ENCODE results near the gene CRACR2A. TPM values are rescaled to one million over a fixed set of nuclear protein-coding genes. Genes with fewer than 3 reads are reported as not detected.

Gene CRACR2A
- total RNA-seq, 2 experiments from 2014 or later = 33.2 to 33.5 TPM

DNA sequence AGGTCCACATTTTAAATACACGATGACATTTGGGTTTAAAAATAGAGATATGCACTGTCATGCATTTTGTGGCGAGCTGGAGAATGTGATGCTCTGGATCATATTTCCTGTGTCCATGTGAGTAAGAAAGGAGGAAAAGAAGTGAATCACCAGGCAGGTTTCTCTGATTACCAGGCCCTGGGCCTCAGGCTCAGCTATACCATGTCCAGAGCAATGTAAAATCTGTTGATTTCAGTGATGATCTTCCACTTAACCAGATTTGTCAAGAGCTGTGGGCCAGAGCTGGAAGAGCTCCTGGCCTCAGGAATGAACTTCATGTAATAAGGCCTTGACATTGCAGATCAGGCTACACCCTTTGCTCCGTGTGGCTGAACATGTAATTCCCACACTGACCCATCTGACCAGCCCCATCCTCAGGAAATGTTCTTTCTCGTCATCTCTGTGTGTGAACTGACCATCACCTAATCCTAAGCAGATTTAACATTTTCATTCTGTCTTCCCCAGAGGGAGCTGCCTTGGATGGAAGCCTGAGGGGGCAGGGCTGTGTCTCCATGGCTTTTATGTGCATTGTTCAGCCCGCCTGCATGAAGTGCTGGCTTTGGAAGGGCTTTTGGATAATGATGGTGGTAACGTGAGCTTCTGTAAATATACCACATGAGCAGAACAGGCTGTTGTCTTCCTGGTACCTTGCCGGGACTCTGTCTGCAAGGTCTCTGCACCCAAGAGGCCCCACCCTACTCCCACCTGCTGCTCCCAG, 54.5 kb downstream of the CRACR2A start:
- ChIA-PET CTCF (no interaction called here), POLR2A (no interaction called here)

DNA sequence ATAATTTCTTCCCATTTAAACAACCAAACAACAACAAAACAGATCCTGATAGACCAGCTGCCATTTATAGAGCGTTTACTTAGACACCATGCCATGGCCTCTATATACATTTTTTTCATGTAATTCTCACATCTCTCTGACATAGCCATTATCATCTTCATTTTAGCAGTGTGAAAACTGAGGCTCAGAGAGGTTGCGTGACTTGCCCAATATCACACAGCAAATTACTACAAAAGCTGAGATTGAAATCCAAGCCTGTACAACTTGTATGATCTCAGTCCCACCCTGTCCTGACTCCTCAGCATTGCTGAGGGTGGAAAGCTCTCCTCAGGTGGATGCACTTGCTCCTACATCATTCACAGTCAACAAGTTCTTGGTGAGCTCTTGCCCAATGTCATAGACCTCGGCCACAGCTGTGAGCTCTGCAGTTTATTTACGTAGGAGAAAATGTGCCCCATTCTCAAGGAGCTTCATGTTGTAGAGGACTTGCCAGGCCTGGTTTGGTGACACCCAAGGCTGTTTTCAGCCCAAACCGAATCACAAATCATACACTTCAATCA, 55.5 kb downstream of the CRACR2A start:
- ChIA-PET POLR2A (no interaction called here), CTCF (no interaction called here)

DNA sequence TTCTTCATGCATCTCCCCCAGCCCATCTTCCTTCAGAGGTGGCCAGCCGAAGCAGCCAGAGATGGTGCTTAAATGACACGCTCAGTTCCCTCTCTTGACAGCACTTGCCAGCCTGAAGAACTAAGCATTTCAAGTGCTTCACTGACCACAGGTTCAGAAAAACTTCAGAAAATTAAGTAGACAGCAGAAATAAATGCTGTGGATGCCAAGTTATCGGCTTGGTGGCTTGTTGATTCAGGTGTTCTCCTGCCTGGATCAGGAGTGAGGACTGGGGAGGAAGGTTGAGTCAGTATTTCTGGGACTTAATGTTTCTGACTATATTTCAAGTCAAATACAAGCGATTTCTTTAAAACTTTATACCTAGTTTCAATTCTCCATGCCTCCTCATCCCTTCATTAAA, 58.2 kb downstream of the CRACR2A start:
- ChIA-PET POLR2A (no interaction called here), CTCF (no interaction called here)

DNA sequence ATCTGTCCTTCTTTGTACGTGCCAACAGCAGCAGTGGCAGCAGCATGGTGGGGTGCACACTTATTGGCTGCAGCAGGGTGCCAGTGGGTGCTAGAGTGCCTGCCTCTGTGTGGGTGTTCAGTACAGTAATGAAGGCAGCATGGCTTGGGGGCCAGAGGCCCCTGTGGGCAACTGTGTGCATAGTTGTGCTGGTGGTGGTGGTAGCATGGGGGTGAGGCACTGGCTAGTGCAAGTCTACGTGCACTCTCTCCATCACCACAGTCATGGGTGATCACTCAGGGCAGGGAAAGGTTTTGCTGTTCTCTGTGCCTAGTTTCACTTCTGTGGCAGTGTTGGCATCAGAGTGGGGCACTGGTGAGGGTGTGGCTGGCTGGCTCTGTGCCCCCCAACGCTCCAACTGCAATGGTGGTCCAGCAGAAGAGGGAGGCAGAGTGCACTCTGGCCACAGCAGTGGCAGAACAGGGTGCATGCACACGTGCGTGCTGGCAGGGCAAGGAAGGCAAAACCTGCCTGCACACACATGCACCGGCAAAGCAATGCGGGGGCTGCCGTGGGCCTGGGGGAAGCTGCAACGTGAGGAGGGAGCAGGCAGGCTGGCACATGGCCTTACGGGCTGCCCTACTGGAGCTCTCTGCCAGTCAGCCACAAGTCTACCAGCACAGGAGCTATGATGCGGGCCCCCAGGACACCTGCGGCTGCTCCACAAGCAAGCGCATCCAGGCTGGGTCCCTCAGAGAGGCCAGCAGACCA, 60.1 kb downstream of the CRACR2A start:
- ChIA-PET CTCF (no interaction called here), POLR2A (no interaction called here)

DNA sequence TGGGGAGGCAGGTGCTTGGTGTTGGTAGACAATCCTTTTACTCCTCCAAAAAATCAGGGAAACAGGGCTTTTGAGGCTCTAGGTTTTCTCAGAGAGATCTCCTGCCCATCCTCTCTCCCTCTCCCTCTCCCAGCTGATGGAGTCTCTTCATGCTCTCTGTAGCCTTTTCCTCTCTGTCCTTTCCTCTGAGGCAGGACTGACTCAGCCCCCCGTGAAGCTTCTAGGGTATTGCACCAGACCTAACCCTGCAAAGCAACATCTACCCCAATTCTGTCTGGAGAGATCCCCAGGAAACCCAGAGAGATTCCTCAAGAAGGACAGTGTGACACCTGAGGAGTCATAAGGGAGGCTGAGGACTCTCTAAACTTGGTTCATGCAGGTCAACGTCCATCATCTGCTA, 66.4 kb downstream of the CRACR2A start:
- ChIA-PET POLR2A (no interaction called here), CTCF (interaction anchor here (0.7 to 1.1 kb wide), 2 partner anchors 14 to 102 kb away, joined by 3 read pairs; no protein-coding TSS in a partner anchor)

DNA sequence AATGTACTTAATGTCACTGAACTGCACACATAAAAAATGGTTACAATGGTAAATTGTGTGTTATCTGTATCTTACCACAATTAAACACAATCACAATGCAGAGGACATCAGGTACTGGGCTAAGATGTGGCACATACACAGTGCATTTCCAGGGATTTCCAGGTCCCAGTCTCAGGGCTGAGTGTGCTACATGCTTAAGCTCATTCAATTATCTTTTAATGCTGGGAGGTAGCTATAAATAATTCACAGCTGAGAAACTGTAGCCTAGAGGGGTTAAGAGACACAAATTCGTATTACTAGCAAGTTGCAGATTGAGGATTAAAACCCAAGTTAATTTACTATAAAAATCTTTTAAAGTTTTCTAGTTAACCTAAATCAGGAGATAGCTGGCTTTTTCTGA, 67.1 kb downstream of the CRACR2A start:
- ChIA-PET CTCF (interaction anchor here (0.7 to 1.1 kb wide), 2 partner anchors 13 to 101 kb away, joined by 3 read pairs; no protein-coding TSS in a partner anchor), POLR2A (no interaction called here)

DNA sequence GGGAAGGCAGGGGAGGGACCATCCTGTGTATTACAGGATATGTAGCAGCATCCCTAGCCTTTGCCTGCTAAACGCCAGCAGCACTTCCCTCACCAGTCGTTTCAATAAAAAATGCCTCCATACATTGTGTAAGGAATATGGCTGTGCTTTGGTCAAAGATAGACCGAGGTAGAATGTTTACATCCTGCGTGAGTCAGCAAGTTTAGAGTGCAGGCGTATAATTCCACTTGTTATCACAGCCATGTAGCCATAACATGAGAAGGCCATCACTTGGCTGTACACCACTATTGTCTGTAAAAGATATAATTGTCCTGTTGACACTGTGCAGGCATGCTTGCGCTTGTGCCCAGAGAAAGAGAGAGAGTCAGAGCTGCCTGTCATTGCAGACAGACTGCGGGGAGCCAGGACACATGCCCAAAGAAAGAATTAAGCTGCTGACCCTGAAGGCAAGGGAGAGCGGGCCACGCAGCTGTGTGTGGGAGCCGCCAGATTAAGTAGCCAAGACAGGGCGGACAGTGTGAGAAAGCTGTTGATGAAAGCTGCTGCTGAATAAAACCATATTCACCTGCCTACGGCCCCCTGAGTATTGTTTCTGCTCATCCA, 68.4 kb downstream of the CRACR2A start:
- ChIA-PET CTCF (no interaction called here), POLR2A (no interaction called here)

DNA sequence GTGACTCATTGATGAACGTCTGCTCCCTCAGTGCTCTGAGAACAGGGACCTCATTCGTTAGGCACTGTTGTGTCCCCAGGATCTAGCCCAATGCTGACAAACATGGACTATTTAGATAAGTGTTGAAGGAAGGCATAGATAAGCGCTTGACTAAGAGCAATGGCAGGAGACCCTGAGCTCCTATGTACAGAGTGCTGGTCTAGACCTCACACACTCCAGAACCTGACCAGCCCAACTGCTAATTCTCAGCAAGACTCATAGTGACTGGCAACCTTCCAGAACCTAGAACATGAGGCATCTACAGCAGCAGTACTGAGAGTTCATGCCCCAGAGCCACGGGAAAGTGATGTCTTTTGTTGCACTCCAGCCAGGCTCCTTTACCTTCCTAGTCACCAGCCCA, 69.2 kb downstream of the CRACR2A start:
- ChIA-PET CTCF (no interaction called here), POLR2A (no interaction called here)

DNA sequence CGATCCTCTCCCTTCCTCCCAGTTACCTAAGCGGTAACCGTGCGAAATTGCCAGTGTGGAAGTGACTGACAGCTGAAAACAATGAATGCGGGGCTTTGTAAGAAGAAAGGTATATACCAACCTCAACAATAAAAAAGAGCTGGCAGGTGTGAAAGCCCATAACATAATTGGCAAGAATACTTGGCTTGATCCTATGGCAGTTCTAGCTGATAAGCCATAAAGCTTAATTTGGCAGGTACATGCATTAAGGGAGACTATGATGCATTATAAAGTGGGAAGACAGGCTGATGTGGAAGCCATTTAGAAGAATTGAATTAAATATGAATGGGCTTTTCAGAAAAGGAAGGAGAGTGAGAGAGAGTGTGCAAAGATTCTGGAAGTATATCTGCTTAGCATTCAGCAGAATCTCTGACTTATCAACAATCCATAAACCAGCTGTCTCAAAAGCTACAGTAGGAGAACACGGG, 71.3 kb downstream of the CRACR2A start:
- POLR2A ChIA-PET = no interaction called here
- CTCF ChIA-PET = no interaction called here

DNA sequence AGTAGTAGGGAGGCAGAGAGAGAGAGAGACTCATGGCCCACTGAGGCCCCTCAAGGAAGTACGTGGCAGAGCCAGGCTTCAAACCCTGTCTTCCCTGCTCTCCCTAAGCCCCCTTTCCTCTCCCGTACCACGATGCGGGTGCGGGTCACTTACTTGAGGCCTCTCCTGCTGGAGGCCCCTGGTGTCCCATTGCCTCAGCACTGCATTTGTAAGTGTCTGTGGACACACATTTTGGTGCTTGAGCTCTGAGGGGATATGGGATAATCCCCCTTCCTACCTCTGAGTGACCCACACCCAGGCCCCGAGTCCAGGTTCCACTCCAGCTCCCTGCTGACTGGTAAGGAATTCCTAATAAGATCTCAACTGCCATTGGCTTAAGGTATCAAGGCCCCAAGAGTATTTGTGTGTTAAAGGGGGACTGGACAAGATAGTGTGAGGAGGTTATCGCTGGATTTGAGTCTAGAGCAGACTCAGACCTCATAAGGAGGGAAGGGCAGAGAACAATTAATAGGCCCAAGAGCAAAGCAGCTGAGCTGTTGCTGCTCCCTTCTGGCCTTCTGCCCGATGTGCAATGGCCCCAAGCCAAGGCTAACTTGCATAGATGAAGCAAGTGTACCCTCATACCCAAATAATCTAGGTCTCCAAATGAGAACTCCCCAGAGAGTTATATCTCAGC, 71.9 kb downstream of the CRACR2A start:
- POLR2A ChIA-PET = no interaction called here

DNA sequence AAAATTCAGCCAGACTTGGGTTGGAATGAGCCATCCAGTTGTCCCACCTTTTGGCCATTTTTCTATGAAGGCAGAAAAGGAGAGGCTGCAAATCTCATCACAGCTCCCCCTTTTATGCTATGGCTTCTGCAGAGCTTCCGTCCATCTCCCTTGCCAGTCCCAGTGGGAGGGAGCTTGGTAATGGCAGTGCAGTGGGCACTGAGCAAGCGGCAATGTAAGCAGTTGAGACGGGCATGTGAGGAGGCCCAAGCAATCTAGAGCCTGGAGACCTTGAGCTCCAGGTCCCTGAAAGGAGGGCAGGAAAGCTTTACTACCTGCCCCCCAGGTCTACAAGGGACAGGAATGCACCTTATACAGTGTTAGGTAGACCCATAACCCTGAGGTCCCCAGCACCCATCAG, 73.1 kb downstream of the CRACR2A start:
- POLR2A ChIA-PET = no interaction called here
- CTCF ChIA-PET = interaction anchor here (0.8 kb wide), 1 partner anchor 125 kb away, joined by 3 read pairs; no protein-coding TSS in a partner anchor

More for the DNA sequence above, 71.9 kb downstream of the CRACR2A start:
- CTCF ChIA-PET = no interaction called here

DNA sequence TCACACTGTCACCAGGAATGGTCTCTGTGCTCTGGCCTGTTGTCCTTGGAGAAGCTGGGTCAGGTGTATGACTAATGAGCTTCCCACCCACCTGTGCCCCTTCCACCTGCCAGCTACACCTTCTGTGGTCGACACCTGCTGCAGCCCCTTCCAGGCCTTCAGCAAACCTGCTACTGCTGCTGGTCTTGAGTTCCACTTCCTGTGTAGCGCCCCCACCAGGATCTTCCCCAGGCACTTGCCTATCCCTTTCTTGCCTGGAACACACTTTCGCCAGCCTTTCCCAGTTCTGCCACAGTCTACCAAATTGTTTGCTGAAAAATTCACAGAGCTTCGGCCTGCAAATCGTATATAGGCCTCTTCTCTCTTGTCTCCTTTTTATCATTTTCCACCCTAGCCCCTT, 75.3 kb downstream of the CRACR2A start:
- CTCF ChIA-PET = no interaction called here
- POLR2A ChIA-PET = no interaction called here

DNA sequence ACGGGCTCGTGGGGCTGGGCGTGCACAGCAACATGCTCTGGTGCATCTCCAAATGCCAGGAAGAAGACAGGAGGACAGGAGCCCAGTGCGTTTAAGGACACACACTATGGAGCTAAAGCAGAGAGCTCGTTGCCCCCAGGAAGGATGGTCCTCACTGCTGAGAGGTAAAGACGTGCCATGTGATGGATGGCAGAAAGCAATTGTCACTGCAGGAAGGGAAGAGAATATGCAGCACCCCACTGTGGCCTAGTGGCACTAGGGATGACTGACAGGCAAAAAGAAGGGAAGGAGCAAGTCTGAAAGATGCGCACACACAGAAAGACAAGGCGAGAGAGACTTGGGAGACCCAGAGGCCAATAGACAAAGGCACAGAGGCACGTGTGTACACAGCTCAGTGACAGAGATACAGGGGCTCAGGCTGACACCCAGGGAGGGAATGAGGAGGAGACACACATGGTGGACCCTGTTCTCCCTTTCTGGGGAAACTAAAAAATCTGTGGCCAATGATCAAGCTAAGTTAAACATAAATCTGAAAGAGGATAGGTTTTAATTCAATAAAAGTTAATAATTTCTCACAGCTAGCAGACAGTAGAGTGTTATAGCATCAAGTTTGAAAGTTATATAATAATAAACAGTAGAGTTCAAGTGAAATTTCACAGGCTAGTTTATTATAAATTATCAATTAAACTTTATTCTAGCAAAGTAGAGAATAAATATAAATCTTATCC, 78.8 kb downstream of the CRACR2A start:
- CTCF ChIA-PET = interaction anchor here (0.5 kb wide), 1 partner anchor 1171 kb away, joined by 3 read pairs; no protein-coding TSS in a partner anchor
- POLR2A ChIA-PET = no interaction called here

DNA sequence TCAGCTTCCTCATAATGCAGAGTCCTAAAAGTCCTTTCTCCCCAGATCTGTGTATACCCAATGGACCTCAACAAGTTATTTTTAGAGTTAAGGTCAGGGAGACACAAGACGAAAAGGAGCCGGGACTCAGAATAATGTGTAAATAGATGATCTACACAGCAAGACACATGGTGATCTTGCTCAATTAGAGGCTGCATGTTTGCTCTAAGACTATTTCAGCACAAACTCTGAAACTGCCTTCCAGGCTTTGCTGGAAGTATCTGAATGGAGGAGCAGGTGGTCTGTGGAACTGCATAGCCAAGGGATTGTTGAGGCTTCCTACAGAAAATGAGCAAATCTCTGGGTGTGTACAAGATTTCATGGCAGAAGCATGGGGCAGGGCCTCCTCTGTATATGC, 80.8 kb downstream of the CRACR2A start:
- ChIA-PET CTCF (interaction anchor here (0.5 kb wide), 1 partner anchor 14 kb away, joined by 3 read pairs; no protein-coding TSS in a partner anchor), POLR2A (no interaction called here)

DNA sequence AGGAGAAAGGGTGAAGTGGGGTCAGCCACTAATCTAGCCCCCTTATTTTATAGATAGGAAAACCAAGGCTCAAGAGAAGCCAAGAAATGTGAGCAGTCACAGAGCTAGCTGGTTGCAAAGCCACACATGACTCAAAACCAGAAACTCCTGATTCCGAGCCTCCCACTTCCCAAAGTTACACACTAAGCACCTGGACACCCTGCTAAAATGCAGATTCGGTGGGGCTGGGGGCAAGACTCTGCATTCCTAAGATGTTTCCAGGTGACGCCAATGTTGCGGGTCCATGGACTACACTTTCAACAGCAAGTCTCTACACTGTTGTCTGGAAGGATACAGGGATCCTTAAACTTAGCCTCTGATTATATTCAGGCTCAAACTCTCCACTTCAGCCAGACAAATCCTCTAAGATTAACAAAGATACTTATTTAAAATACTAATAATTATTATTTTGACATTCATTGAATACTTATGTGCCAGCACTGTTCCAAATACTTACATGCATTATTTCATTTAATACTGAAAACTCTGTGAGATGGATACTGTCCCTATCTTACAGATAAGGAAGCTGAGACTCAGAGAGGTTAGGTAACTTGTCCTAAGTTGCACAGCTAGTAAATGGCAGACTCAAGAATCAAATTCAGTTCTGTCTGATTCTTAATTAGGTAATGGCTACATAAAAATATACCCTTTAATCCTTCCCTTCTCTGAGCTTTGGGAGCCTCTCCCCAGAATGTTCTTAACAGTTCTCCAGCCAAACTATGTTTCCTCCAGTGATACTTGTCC, 81.4 kb downstream of the CRACR2A start:
- ChIA-PET CTCF (no interaction called here), POLR2A (no interaction called here)

DNA sequence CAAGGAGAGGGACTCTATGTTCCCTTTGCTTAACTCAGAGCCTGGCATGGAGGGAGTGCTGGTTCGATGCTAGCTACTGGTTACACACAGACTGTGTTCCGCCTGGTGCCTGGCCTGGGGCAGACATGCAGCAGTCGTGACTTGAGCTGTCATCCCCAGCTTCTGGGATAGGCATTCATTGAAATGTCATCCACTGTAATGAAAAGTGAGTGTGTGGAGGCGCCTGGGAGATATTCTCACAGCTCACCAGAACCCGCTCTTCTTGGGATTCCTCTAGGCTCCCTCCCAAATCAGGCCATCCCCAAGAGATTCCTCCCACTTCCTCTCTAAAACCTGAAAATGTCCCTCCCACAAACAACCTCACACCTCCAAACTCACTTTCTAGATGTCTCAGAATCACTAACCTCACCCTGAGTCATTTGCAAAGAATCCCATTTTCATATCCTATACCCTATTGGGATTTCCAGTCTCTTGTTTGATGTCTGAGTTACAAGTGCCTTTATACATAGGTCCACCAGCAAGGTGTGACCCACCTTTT, 82.8 kb downstream of the CRACR2A start:
- POLR2A ChIA-PET = no interaction called here
- CTCF ChIA-PET = no interaction called here

DNA sequence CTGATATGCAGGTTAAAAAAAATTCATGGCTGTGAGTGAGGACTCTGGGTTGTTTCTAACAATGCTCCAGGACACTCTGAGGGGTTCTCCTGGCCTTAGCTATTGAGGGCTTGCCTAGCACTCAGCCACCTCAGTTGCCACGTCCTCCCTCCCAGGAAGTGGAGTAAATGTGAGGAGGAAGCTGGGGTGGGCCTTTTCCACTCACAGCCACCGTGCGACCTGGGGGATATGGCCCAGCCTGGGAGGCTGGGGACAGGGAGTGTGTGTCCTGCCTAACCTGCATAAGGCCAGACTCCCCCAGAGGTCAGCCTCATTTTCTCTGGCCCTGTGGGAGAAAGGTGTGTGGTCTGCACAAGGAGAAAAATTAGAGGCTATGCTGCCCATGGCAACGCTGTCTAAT, 83.3 kb downstream of the CRACR2A start:
- POLR2A ChIA-PET = no interaction called here
- CTCF ChIA-PET = no interaction called here

DNA sequence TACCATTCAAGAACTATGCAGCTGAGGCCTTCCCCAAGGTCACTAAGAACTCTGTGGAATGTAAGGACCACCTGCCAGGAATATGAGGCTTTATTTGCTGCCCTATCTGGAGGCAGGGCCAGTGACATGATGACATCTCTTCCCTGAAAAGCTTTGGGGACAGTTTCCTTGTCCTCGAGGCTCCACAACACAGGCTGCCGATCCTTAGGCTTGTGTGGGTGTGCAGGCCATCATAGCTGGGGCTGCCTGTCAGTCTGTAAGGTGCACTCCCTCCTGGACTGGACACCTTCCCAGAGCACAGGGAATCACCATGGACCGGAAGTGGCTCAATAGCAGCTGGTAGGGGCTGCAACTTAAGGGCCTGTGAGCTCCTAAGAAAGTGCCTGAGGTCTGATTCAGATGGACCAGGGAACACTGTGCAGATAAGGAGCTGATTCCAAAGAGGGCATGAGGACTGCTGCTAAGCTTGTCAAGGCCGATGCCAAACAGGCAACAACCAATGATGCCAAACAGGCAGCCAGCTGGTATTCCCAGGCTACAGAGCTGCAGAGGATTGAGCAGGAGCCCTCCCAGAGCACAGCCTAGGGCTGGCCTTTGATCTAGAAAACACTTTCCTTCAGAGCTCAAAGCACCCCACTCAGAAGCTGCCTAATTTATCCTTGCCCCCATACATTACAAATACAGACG, 84.3 kb downstream of the CRACR2A start:
- POLR2A ChIA-PET = no interaction called here
- CTCF ChIA-PET = no interaction called here

All from activated CD8-positive, alpha-beta memory T cell treated with anti-CD3 and anti-CD28 coated beads for 36 hours (primary cell).